K562 (cell line): Measurements from ENCODE around the gene SLC22A3. TPM values are rescaled to one million over a fixed set of nuclear protein-coding genes. Genes with fewer than 3 reads are reported as not detected.

Experiments used
- ATAC-seq: fragments of 200-7000 bp; cut with Tn5 transposase; 3 replicates; pipeline ENCODE4 v1.9.1; 2020; ENCODE audit warnings: moderate library complexity
- BruUV-seq: library from RNA; stranded (reverse); fragments of 400-500 nt; replicated peaks from 2 replicates; lab custom pipeline; 2021; lab: Mats Ljungman, UMichigan
- CTCF ChIA-PET: fragments of 300-600 bp; formaldehyde crosslinking; extraction: SDS; loops from one replicate; lab custom pipeline; 2021; ENCODE audit warnings: low intra/inter-chr PET ratio; lab: Yijun Ruan, JAX
- POLR2A ChIA-PET: fragments of 300-600, 350-650 bp; sonication (Branson Sonifier 250); formaldehyde crosslinking; extraction: SDS; loops from one replicate; lab custom pipeline; 2021; ENCODE audit warnings: antibody characterized with exemption, inconsistent platforms; lab: Yijun Ruan, JAX
- DNase-seq, 4 experiments: peaks; one replicate each; pipeline versions ENCODE4 v3.0.0 to v3.0.0-alpha.2; 2011 to 2018; ENCODE audit warnings: low spot score in 3 of 4, mixed read lengths in 3 of 4; ENCODE audit errors: extremely low read depth in 1 of 4
- FAIRE-seq: peaks from 2 replicates; lab custom pipeline; 2011; peaks lifted over from hg19 to GRCh38; lab: Jason Lieb, UNC
- H2AFZ ChIP-seq: 2 replicates; pipeline ENCODE4 v1.6.0; 2011; ENCODE audit warnings: low read depth, low read length, control low read depth, inconsistent platforms
- H3K27ac ChIP-seq: fragments of 200-600 bp; 3 replicates; pipeline ENCODE4 v1.8.0; 2011; ENCODE audit warnings: low read depth, mild to moderate bottlenecking, control low read depth, inconsistent platforms, low read length, moderate library complexity, mixed read lengths; ENCODE audit errors: extremely low read depth
- H3K27me3 ChIP-seq, 2 experiments: fragments of 300-600 bp in 1 of 2; 2 replicates in 1 of 2; 3 replicates in 1 of 2; pipeline versions ENCODE4 v1.6.0 to v1.8.0; 2011; ENCODE audit warnings: inconsistent platforms in 2 of 2, low read length in 2 of 2, mild to moderate bottlenecking in 1 of 2, mixed read lengths in 1 of 2, moderate library complexity in 1 of 2; ENCODE audit not compliant: control insufficient read depth in 2 of 2, insufficient read depth in 2 of 2
- H3K36me3 ChIP-seq: fragments of 300-600 bp; 3 replicates; pipeline ENCODE4 v1.8.0; 2011; ENCODE audit warnings: mild to moderate bottlenecking, low read length, inconsistent platforms; ENCODE audit not compliant: control insufficient read depth, insufficient read depth
- H3K4me1 ChIP-seq, 2 experiments: fragments of 200-600 bp in 1 of 2; replicated peaks in 1 of 2; 2 replicates in 1 of 2; 3 replicates in 1 of 2; pipeline versions ENCODE4 v1.5.1 to v1.8.0; 2011; ENCODE audit warnings: inconsistent platforms in 2 of 2, low read length in 2 of 2, mild to moderate bottlenecking in 1 of 2, mixed read lengths in 1 of 2, moderate library complexity in 1 of 2; ENCODE audit not compliant: control insufficient read depth in 2 of 2, insufficient read depth in 2 of 2
- H3K4me2 ChIP-seq: 2 replicates; pipeline ENCODE4 v1.6.1; 2011; ENCODE audit warnings: low read length, control low read depth, inconsistent platforms, mixed read lengths; ENCODE audit not compliant: insufficient read depth
- H3K4me3 ChIP-seq: fragments of 200-600 bp; sonication (generic), shearing (Covaris generic); 2 replicates; pipeline ENCODE4 v1.5.1; 2016; ENCODE audit warnings: control low read depth, inconsistent platforms
- H3K79me2 ChIP-seq: fragments of 200-600 bp; 3 replicates; pipeline ENCODE4 v1.8.0; 2011; ENCODE audit warnings: low read length, inconsistent platforms; ENCODE audit not compliant: control insufficient read depth, insufficient read depth
- H3K9ac ChIP-seq, 2 experiments: 2 replicates each; pipeline versions ENCODE4 v1.6.0 to v1.6.1; 2011; ENCODE audit warnings: low read depth in 2 of 2, low read length in 2 of 2, control low read depth in 1 of 2, inconsistent platforms in 1 of 2, mild to moderate bottlenecking in 1 of 2, mixed read lengths in 1 of 2; ENCODE audit not compliant: insufficient read depth in 1 of 2
- H3K9me1 ChIP-seq: one replicate; pipeline ENCODE4 v1.6.0; 2011; ENCODE audit warnings: inconsistent platforms, mild to moderate bottlenecking, low read length, moderate library complexity; ENCODE audit not compliant: control insufficient read depth, insufficient read depth
- H3K9me3 ChIP-seq: replicated peaks from 2 replicates; pipeline ENCODE4 v1.5.1; 2011; ENCODE audit warnings: low read depth, low read length, inconsistent platforms; ENCODE audit not compliant: control insufficient read depth, insufficient read depth
- H4K20me1 ChIP-seq: replicated peaks from 2 replicates; pipeline ENCODE4 v1.6.1; 2011; ENCODE audit warnings: low read length, inconsistent platforms, mixed read lengths; ENCODE audit not compliant: control insufficient read depth, insufficient read depth
- ATF3 ChIP-seq, 2 experiments: fragments of 450-650 bp in 1 of 2; sonication (generic) in 1 of 2; formaldehyde crosslinking in 1 of 2; IDR thresholded peaks in 1 of 2; conservative IDR thresholded peaks in 1 of 2; 2 replicates each; pipeline versions ENCODE4 v1.6.1 to v1.8.1; 2016 to 2023; ENCODE audit warnings: mild to moderate bottlenecking in 2 of 2, moderate library complexity in 2 of 2, inconsistent platforms in 1 of 2, missing genetic modification reagents in 1 of 2
- BMI1 ChIP-seq: fragments of 150-350 bp; IDR thresholded peaks from 2 replicates; pipeline ENCODE4 v1.6.1; 2014; ENCODE audit warnings: low read length
- C11orf30 ChIP-seq: fragments of 450-650 bp; IDR thresholded peaks from 2 replicates; pipeline ENCODE4 v1.6.1; 2016; ENCODE audit warnings: low read depth, mild to moderate bottlenecking
- CREM ChIP-seq: IDR thresholded peaks from 2 replicates; pipeline ENCODE4 v1.6.1; 2014; ENCODE audit warnings: antibody characterized with exemption, low read depth
- FOSL1 ChIP-seq: fragments of 200-800 bp; sonication (Bioruptor generic); conservative IDR thresholded peaks from 2 replicates; pipeline ENCODE4 v1.6.1; 2016; ENCODE audit warnings: missing genetic modification characterization, missing compliant biosample characterization
- FOXJ3 ChIP-seq: sonication (generic); formaldehyde crosslinking; IDR thresholded peaks from 2 replicates; pipeline ENCODE4 v1.4.0; 2020; ENCODE audit warnings: mild to moderate bottlenecking, missing genetic modification reagents
- JUN ChIP-seq, 2 experiments: sonication (generic) in 1 of 2; formaldehyde crosslinking in 1 of 2; IDR thresholded peaks; 2 replicates each; pipeline versions ENCODE4 v1.6.1 to v1.8.0; 2012 to 2022; ENCODE audit warnings: borderline replicate concordance in 2 of 2, mild to moderate bottlenecking in 2 of 2, improper control_type of control experiment in 1 of 2, low read depth in 1 of 2, low read length in 1 of 2, missing genetic modification reagents in 1 of 2
- JUND ChIP-seq, 2 experiments: IDR thresholded peaks; 2 replicates in 1 of 2; 3 replicates in 1 of 2; pipeline ENCODE4 v1.6.1; 2011; ENCODE audit warnings: borderline replicate concordance in 2 of 2, low read depth in 2 of 2, low read length in 2 of 2, improper control_type of control experiment in 1 of 2, missing biosample characterization in 1 of 2, missing genetic modification characterization in 1 of 2, missing genetic modification reagents in 1 of 2
- MAFG ChIP-seq: fragments of 450-650 bp; conservative IDR thresholded peaks from 2 replicates; pipeline ENCODE4 v1.6.1; 2016; ENCODE audit warnings: missing genetic modification characterization, missing compliant biosample characterization
- MAFK ChIP-seq: IDR thresholded peaks from 2 replicates; pipeline ENCODE4 v1.6.1; 2011; ENCODE audit warnings: low read length, improper control_type of control experiment
- NFE2 ChIP-seq: IDR thresholded peaks from 2 replicates; pipeline ENCODE4 v1.6.1; 2014; ENCODE audit warnings: antibody characterized with exemption, low read depth
- NFIC ChIP-seq: fragments of 450-650 bp; IDR thresholded peaks from 2 replicates; pipeline ENCODE4 v1.6.1; 2017; ENCODE audit warnings: mild to moderate bottlenecking, inconsistent platforms
- RCOR1 ChIP-seq, 2 experiments: IDR thresholded peaks; 2 replicates each; pipeline ENCODE4 v1.6.1; 2012; ENCODE audit warnings: low read depth in 2 of 2, low read length in 2 of 2, borderline replicate concordance in 1 of 2, improper control_type of control experiment in 1 of 2
- ZNF778 ChIP-seq: fragments of 450-650 bp; formaldehyde crosslinking; IDR thresholded peaks from 2 replicates; pipeline ENCODE4 v1.4.0; 2020; ENCODE audit warnings: mild to moderate bottlenecking, moderate library complexity
- WGBS: fragments of 100-300 bp; shearing (Covaris generic); methylation state at CpG from one replicate; pipeline ENCODE4 v1.1.6; 2016; ENCODE audit warnings: low coverage, mixed read lengths; ENCODE audit not compliant: insufficient coverage; ENCODE audit errors: missing lambda C conversion rate; 5-methylcytosine and 5-hydroxymethylcytosine counted together
- in situ Hi-C: fragments of 300-500 bp; cut with MboI; formaldehyde crosslinking; loops from 4 replicates; pipeline ENCODE4 v1.15.0; 2018; ENCODE audit warnings: inconsistent platforms, mixed read lengths
- intact Hi-C: fragments of 100-400 bp; cut with micrococcal nuclease; formaldehyde crosslinking; loops from 2 replicates; pipeline ENCODE4 v1.14.2; 2022
- polyA plus RNA-seq, 8 experiments: library from polyadenylated mRNA; depleted of rRNA in 4 of 8; stranded (reverse) in 5 of 8; unstranded in 3 of 8; fragments of >200 nt; fragmentation: Nextera tagmentation in 2 of 8; fragmentation: Illumina TruSeq in 1 of 8; extraction: Ambion mirVana in 2 of 8; extraction: Trizol in 1 of 8; gene quantifications; 2 replicates each; pipeline versions ENCODE4 v1.2.1 to v1.2.3, GENCODE V29; 2011 to 2014; ENCODE audit warnings: inconsistent platforms in 1 of 8, missing spikeins in 1 of 8
- total RNA-seq, 7 experiments: library from RNA; depleted of rRNA in 6 of 7; stranded (reverse); fragments of >200 nt in 6 of 7; fragmentation: Illumina TruSeq in 2 of 7; extraction: Trizol in 2 of 7; gene quantifications; 2 replicates each; pipeline versions ENCODE4 v1.2.1 to v1.2.3, GENCODE V29; 2011 to 2021; ENCODE audit warnings: low replicate concordance in 1 of 7
- TF ChIP-seq, protein P1 (sequence below): fragments of 450-650 bp; IDR thresholded peaks from 2 replicates; pipeline ENCODE4 v1.6.1; 2017; ENCODE audit warnings: mild to moderate bottlenecking, moderate library complexity

Gene SLC22A3
- total and polyA plus RNA-seq, 9 of the 15 experiments (the other 6 are each of a cell fraction or from before 2014, with no cell fraction given): not detected

DNA sequence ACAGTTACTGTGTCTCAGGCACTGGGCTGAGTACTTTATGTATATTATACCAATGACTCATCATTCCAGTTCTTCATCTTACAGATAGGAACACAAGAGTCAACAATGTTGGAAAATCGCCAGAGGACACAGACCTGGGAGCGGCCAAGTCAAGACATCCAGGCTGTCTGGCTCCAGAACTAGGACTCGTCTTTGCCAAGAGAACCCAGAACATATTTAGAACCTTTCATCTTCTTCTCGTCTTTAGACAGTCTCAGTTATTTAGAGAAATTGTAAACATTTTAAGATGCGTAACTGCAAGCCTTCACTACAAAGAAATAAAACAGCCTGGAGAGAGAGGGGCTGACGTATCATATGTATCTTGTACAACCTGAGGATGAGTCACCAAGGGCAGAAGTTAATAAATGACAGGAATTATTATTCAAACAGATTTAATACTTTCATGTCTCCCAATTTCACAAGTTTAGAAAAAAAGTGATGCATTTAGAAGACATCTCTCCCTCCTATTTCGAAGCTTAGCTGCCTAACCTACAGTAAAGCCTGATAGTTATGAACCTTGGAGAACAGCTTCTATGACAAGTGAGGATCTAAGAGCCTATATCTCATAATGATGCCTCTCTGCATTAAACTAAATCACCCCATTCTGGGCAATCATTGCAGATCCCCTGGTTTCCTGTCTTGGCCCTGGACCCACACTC lies 43.4 kb downstream of the SLC22A3 start:
- no peak for FAIRE-seq
- BruUV-seq: no TSS peak
- Histone ChIP-seq H3K4me2 (no peak overlapping the region), H3K27me3 (peaks cover 0 to 10% of the 10 kb centered on the region in 2 experiments; a peak in 2 of 5 replicates), H3K9me3 (no peaks in the 10 kb centered on the region), H3K27ac (no peak overlapping the region), H3K9ac (no peak overlapping the region), H2AFZ (no peak overlapping the region), H3K9me1 (no peaks in the 10 kb centered on the region), H3K79me2 (no peaks in the 10 kb centered on the region), H3K4me3 (no peak overlapping the region), H3K4me1 (no peaks in the 10 kb centered on the region), H4K20me1 (no peaks in the 10 kb centered on the region), H3K36me3 (no peaks in the 10 kb centered on the region)
- ChIA-PET CTCF (no interaction called here), POLR2A (no interaction called here)
- in situ Hi-C loops (no loop called here), intact Hi-C loops (no loop called here)
- TF ChIP-seq JUND (IDR thresholded peaks at IDR 0.05; ENCODE audit: borderline replicate concordance, low read depth, low read length) (peak; percentile 67; the same call in 1 of the 2 replicates), JUND (tag; IDR thresholded peaks at IDR 0.05; ENCODE audit: borderline replicate concordance, low read depth, low read length) (peak; percentile 34; the same call in 2 of the 3 replicates), MAFK (peak; percentile 8; the same call in 1 of the 2 replicates), RCOR1 (IDR thresholded peaks at IDR 0.05; ENCODE audit: borderline replicate concordance in 1 of 2, low read depth in 2 of 2, low read length in 2 of 2) (no peak), NFE2 (peak; percentile 57; the same call in 1 of the 2 replicates), NFIC (peak; percentile 65), ZNF778 (no peak), FOXJ3 (CRISPR knock-in tag) (no peak), CREM (no peak), BMI1 (no peak), C11orf30 (peak; percentile 40; the same call in 1 of the 2 replicates), MAFG (peak; percentile 65), JUN (IDR thresholded peaks at IDR 0.05; ENCODE audit: borderline replicate concordance, low read depth, low read length) (0 out of 2 replicates have a peak, but pooled peaks have one; percentile 15), JUN (CRISPR knock-in tag; IDR thresholded peaks at IDR 0.05; ENCODE audit: borderline replicate concordance) (no peak), ATF3 (IDR thresholded peaks at IDR 0.05) (peak; percentile 77), ATF3 (CRISPR knock-in tag; conservative IDR thresholded peaks at IDR 0.05) (no peak), FOSL1 (tag) (peak; percentile 86)
- TF ChIP-seq, protein P1, sequence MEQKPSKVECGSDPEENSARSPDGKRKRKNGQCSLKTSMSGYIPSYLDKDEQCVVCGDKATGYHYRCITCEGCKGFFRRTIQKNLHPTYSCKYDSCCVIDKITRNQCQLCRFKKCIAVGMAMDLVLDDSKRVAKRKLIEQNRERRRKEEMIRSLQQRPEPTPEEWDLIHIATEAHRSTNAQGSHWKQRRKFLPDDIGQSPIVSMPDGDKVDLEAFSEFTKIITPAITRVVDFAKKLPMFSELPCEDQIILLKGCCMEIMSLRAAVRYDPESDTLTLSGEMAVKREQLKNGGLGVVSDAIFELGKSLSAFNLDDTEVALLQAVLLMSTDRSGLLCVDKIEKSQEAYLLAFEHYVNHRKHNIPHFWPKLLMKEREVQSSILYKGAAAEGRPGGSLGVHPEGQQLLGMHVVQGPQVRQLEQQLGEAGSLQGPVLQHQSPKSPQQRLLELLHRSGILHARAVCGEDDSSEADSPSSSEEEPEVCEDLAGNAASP: no peak
- WGBS: 5% methylated on average over 7 of the region's 7 CpGs
- DNase-seq: peak in 1 of 4 experiments; percentile 18
- ATAC-seq: peak; percentile 50; the same call in 2 of the 3 replicates
